ENCODE measurements around the gene USP13. TPM values are rescaled to one million over a fixed set of nuclear protein-coding genes. Genes with fewer than 3 reads are reported as not detected.

USP13 gene
- total RNA-seq, 1 experiment from 2014 or later: 14.8 TPM

DNA sequence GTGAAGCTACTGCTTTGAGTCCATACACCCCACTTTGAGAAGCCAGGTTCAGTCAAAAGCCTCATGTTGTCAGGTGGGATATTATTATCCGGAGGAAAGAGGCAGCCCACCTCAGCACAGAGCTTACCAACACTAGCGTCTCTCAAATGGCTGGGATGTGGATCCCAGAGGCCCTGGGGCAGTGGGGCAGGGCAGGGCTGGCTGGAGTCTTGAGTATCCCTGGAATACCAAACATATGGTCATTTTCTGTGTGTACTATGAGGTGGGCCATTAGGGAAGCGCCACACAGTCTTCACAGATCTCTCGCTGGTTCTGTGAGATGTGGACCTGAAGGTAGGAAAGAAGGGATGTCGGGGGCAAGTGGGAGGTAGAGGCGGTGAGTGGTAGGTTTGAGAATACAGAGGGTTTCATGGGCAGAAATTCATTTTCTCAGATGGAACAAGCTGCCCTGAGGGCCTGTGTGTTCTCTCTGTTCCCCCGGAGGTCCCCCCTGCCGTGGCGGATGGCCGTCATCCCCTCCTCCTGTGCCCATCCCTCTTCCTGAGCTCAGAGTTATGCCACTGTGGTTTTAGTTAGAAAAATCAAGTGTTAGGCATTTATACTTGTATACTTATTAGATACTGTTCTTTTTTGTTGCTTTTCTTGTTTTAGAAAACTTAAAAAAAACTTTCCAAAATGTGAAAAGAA is 66.4 kb downstream of the USP13 start:
- Histone ChIP-seq H4K20me1 (ENCODE audit: low read length) (no peaks in the 10 kb centered on the region), H3K27me3 (ENCODE audit: low read length) (no peaks in the 10 kb centered on the region), H3K4me3 (ENCODE audit: low read length) (no peak overlapping the region), H3K27ac (ENCODE audit: low read length) (no peak overlapping the region), H2AFZ (ENCODE audit: low read length) (no peak overlapping the region), H3K79me2 (ENCODE audit: low read length) (no peaks in the 10 kb centered on the region), H3K36me3 (ENCODE audit: low read depth, low read length) (no peaks in the 10 kb centered on the region), H3K9ac (ENCODE audit: low read length) (no peak overlapping the region), H3K9me3 (ENCODE audit: low read length) (no peaks in the 10 kb centered on the region), H3F3A (ENCODE audit: low read length, unreplicated experiment) (no peaks in the 10 kb centered on the region), H3K4me1 (ENCODE audit: insufficient read depth, low read length) (no peaks in the 10 kb centered on the region), H3K4me2 (ENCODE audit: low read length) (no peak overlapping the region), H3K9me2 (replicated peaks; ENCODE audit: low read length) (no peaks in the 10 kb centered on the region)
- intact Hi-C loops (cut with micrococcal nuclease): no loop called here
- ATAC-seq: no peak
- CTCF ChIA-PET: no interaction called here
- no peak for TF ChIP-seq EZH2phosphoT487 (IDR thresholded peaks at IDR 0.05; ENCODE audit: borderline replicate concordance, low read length)
- TF ChIP-seq, protein P1, sequence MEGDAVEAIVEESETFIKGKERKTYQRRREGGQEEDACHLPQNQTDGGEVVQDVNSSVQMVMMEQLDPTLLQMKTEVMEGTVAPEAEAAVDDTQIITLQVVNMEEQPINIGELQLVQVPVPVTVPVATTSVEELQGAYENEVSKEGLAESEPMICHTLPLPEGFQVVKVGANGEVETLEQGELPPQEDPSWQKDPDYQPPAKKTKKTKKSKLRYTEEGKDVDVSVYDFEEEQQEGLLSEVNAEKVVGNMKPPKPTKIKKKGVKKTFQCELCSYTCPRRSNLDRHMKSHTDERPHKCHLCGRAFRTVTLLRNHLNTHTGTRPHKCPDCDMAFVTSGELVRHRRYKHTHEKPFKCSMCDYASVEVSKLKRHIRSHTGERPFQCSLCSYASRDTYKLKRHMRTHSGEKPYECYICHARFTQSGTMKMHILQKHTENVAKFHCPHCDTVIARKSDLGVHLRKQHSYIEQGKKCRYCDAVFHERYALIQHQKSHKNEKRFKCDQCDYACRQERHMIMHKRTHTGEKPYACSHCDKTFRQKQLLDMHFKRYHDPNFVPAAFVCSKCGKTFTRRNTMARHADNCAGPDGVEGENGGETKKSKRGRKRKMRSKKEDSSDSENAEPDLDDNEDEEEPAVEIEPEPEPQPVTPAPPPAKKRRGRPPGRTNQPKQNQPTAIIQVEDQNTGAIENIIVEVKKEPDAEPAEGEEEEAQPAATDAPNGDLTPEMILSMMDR (conservative IDR thresholded peaks at IDR 0.05; ENCODE audit: low read depth, low read length): no peak
- TF ChIP-seq EZH2 (IDR thresholded peaks at IDR 0.05; ENCODE audit: low read length, unreplicated experiment): no peak
- POLR2A ChIA-PET (ENCODE audit: unreplicated experiment): no interaction called here
- no peak for DNase-seq
- no TSS peak for BruUV-seq (replicated peaks)

DNA sequence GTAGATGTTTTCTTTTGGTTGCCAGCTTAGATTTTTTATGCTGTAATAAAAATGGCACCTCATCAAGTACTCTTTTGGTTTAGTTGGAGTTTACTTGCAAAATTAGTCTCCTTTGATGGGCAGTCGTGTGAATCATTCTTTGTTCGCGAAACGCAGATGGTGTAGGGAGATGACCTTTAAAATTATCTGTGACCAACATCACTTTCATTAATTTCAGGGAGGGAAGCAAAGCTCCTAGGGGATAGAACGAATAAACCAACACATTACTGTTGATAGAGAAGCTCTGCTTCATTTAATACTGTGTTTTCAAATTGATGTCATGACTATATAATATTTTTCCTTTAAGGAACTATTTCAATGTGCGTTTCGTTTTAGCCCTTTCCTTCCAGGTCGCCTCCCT is 67.4 kb downstream of the USP13 start:
- no peaks in the 10 kb centered on the region for H3K27me3 ChIP-seq (ENCODE audit: low read length)
- no peak overlapping the region for H3K27ac ChIP-seq (ENCODE audit: low read length)
- H3F3A ChIP-seq (ENCODE audit: low read length, unreplicated experiment): no peaks in the 10 kb centered on the region
- no peak for DNase-seq
- intact Hi-C loops (cut with micrococcal nuclease): no loop called here
- ATAC-seq: no peak
- no peak overlapping the region for H3K4me3 ChIP-seq (ENCODE audit: low read length)
- no peaks in the 10 kb centered on the region for H3K9me3 ChIP-seq (ENCODE audit: low read length)
- no peak overlapping the region for H3K9ac ChIP-seq (ENCODE audit: low read length)
- H3K4me1 ChIP-seq (ENCODE audit: insufficient read depth, low read length): no peaks in the 10 kb centered on the region
- H3K9me2 ChIP-seq (replicated peaks; ENCODE audit: low read length): no peaks in the 10 kb centered on the region
- BruUV-seq (replicated peaks): no TSS peak
- no peak for TF ChIP-seq EZH2phosphoT487 (IDR thresholded peaks at IDR 0.05; ENCODE audit: borderline replicate concordance, low read length)
- TF ChIP-seq, protein P1 (conservative IDR thresholded peaks at IDR 0.05; ENCODE audit: low read depth, low read length): no peak
- TF ChIP-seq EZH2 (IDR thresholded peaks at IDR 0.05; ENCODE audit: low read length, unreplicated experiment): no peak
- POLR2A ChIA-PET (ENCODE audit: unreplicated experiment): no interaction called here
- CTCF ChIA-PET: no interaction called here
- no peaks in the 10 kb centered on the region for H3K79me2 ChIP-seq (ENCODE audit: low read length)
- H3K4me2 ChIP-seq (ENCODE audit: low read length): no peak overlapping the region
- H2AFZ ChIP-seq (ENCODE audit: low read length): no peak overlapping the region
- H3K36me3 ChIP-seq (ENCODE audit: low read depth, low read length): no peaks in the 10 kb centered on the region
- no peaks in the 10 kb centered on the region for H4K20me1 ChIP-seq (ENCODE audit: low read length)

- no peaks in the 10 kb centered on the region for H3K9me3 ChIP-seq (ENCODE audit: low read length)
- TF ChIP-seq EZH2 (IDR thresholded peaks at IDR 0.05; ENCODE audit: low read length, unreplicated experiment): no peak
- TF ChIP-seq EZH2phosphoT487 (IDR thresholded peaks at IDR 0.05; ENCODE audit: borderline replicate concordance, low read length): no peak
- TF ChIP-seq, protein P1 (conservative IDR thresholded peaks at IDR 0.05; ENCODE audit: low read depth, low read length): no peak
- POLR2A ChIA-PET (ENCODE audit: unreplicated experiment): no interaction called here
- no peaks in the 10 kb centered on the region for H3K27me3 ChIP-seq (ENCODE audit: low read length)
- no peak overlapping the region for H3K4me3 ChIP-seq (ENCODE audit: low read length)
- no TSS peak for BruUV-seq (replicated peaks)
- H3K9me2 ChIP-seq (replicated peaks; ENCODE audit: low read length): no peaks in the 10 kb centered on the region
- H3K79me2 ChIP-seq (ENCODE audit: low read length): no peaks in the 10 kb centered on the region
- no peak overlapping the region for H3K27ac ChIP-seq (ENCODE audit: low read length)
- H4K20me1 ChIP-seq (ENCODE audit: low read length): no peaks in the 10 kb centered on the region
- H3F3A ChIP-seq (ENCODE audit: low read length, unreplicated experiment): no peaks in the 10 kb centered on the region
- no peak overlapping the region for H3K4me2 ChIP-seq (ENCODE audit: low read length)
- intact Hi-C loops (cut with micrococcal nuclease): no loop called here
- H3K9ac ChIP-seq (ENCODE audit: low read length): no peak overlapping the region
- ATAC-seq: no peak
- H2AFZ ChIP-seq (ENCODE audit: low read length): no peak overlapping the region
- no peak for DNase-seq
- no peaks in the 10 kb centered on the region for H3K4me1 ChIP-seq (ENCODE audit: insufficient read depth, low read length)
- no peaks in the 10 kb centered on the region for H3K36me3 ChIP-seq (ENCODE audit: low read depth, low read length)
- CTCF ChIA-PET: no interaction called here
Measured at GRCh38 chr3:179723617-179724016, 70.8 kb downstream of the USP13 start.

Measured in PC-3 (cell line).